ENCODE data around the gene CACNG5.
A peak's percentile ranks its signal among the peaks of the same experiment; 100 is the strongest.

The CACNG5 gene

DNA sequence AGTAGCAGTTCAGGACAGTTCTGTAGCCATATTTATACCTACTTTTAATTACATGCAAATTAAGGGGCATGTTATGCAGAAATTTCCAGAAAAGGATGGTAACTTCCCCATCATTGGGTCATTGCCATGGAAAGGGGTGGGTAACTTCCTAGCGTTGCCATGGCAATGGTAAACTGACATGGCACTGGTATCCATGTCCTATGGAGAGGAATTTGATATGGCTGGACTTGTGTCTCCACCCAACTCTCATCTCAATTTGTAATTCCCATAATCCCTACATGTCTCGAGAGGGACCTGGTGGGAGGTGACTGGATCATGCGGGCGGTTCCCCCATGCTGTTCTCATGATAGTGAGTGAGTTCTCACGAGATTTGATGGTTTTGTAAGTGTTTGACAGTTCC lies 94.0 kb downstream of the CACNG5 start:
- Histone ChIP-seq H2AFZ (ENCODE audit: insufficient read depth, low read length, poor library complexity) (no peak overlapping the region), H4K91ac (ENCODE audit: low read depth, low read length) (no peak overlapping the region), H3K9ac (ENCODE audit: low read length) (no peak overlapping the region), H2BK12ac (ENCODE audit: low read length) (no peak overlapping the region), H3K4me3 (ENCODE audit: low read depth, low read length) (no peak overlapping the region), H3K9me3 (ENCODE audit: insufficient read depth, low read depth, low read length) (peaks cover 2% of the 10 kb centered on the region), H3K36me3 (ENCODE audit: control insufficient read depth in 1 of 2, insufficient read depth in 2 of 2, low read length in 2 of 2) (no peaks in the 10 kb centered on the region), H3K27me3 (ENCODE audit: insufficient read depth, low read length) (no peaks in the 10 kb centered on the region), H3K18ac (ENCODE audit: low read length) (no peak overlapping the region), H2BK120ac (ENCODE audit: insufficient read depth, low read length, poor library complexity) (no peak overlapping the region), H2AK5ac (ENCODE audit: low read length) (no peak overlapping the region), H3K4me1 (ENCODE audit: control insufficient read depth in 1 of 2, insufficient read depth in 2 of 2, low read length in 2 of 2) (no peaks in the 10 kb centered on the region), H3K4me2 (ENCODE audit: low read length) (no peak overlapping the region), H3K79me2 (ENCODE audit: control insufficient read depth, insufficient read depth, low read length, poor library complexity) (no peaks in the 10 kb centered on the region), H4K8ac (ENCODE audit: low read depth, low read length) (no peak overlapping the region), H3K14ac (ENCODE audit: low read length) (no peak overlapping the region), H3K23ac (ENCODE audit: low read length) (no peak overlapping the region), H3K27ac (ENCODE audit: low read depth, low read length) (no peak overlapping the region), H3K79me1 (ENCODE audit: low read length) (no peaks in the 10 kb centered on the region), H2BK5ac (ENCODE audit: low read depth, low read length, poor library complexity) (no peak overlapping the region), H3K4ac (ENCODE audit: low read depth, low read length) (no peak overlapping the region), H4K12ac (ENCODE audit: low read depth, low read length) (no peak overlapping the region)
- no peak for DNase-seq
- no CpG with 5 or more reads among the region's 5 CpGs for WGBS (ENCODE audit: extremely low coverage, insufficient coverage, insufficient read length)

DNA sequence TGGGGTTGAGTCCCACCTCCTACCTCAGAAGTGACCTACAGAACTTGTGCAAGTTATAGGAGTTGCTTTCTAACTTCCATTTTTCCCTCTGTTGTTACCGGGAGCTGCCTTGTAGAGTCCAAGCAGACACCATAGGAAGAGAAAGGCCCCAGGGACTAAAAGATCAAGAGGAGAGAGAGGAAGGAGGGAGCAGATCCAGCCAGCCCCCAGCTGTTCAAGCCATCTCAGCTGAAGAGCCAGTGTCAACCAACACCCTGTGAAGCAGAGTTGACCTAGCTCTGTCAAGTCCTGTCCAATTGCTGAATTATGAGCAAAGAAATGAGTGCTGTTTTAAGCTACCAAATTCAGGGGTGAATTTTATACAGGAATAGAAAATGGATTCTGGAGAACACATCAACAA lies 94.7 kb downstream of the CACNG5 start:
- no peak overlapping the region for H4K12ac ChIP-seq (ENCODE audit: low read depth, low read length)

DNA sequence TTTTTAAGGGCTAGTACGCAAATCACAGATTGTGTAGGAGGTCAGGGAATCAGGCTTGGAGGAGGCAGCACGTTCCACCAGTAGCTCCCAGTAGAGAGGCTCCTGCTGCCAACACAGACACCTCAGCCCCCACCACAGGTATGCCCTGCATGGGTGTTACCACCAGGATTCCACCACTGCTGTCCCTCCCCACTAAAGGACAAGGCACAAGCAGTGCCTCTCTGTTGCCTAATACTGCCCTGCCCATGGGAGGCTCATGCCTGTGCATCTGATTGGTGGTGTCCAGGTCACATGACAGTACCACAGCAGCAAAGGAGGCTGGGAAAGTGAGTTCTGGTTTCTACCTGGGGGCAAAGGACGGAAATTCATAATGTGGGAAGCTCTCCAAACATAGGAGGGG lies 96.0 kb downstream of the CACNG5 start:
- Histone ChIP-seq H4K12ac (ENCODE audit: low read depth, low read length) (no peak overlapping the region), H3K14ac (ENCODE audit: low read length) (no peak overlapping the region), H3K36me3 (ENCODE audit: control insufficient read depth in 1 of 2, insufficient read depth in 2 of 2, low read length in 2 of 2) (no peaks in the 10 kb centered on the region), H3K18ac (ENCODE audit: low read length) (no peak overlapping the region), H2BK5ac (ENCODE audit: low read depth, low read length, poor library complexity) (no peak overlapping the region), H2BK12ac (ENCODE audit: low read length) (no peak overlapping the region), H3K27ac (ENCODE audit: low read depth, low read length) (no peak overlapping the region), H3K4ac (ENCODE audit: low read depth, low read length) (no peak overlapping the region), H3K23ac (ENCODE audit: low read length) (no peak overlapping the region), H3K4me3 (ENCODE audit: low read depth, low read length) (no peak overlapping the region), H3K4me2 (ENCODE audit: low read length) (no peak overlapping the region), H3K79me2 (ENCODE audit: control insufficient read depth, insufficient read depth, low read length, poor library complexity) (no peaks in the 10 kb centered on the region), H3K4me1 (ENCODE audit: control insufficient read depth in 1 of 2, insufficient read depth in 2 of 2, low read length in 2 of 2) (no peaks in the 10 kb centered on the region), H2AFZ (ENCODE audit: insufficient read depth, low read length, poor library complexity) (no peak overlapping the region), H4K91ac (ENCODE audit: low read depth, low read length) (no peak overlapping the region), H3K9me3 (ENCODE audit: insufficient read depth, low read depth, low read length) (peaks cover 2% of the 10 kb centered on the region), H2BK120ac (ENCODE audit: insufficient read depth, low read length, poor library complexity) (no peak overlapping the region), H3K79me1 (ENCODE audit: low read length) (no peaks in the 10 kb centered on the region), H2AK5ac (ENCODE audit: low read length) (no peak overlapping the region), H4K8ac (ENCODE audit: low read depth, low read length) (no peak overlapping the region), H3K27me3 (ENCODE audit: insufficient read depth, low read length) (no peaks in the 10 kb centered on the region), H3K9ac (ENCODE audit: low read length) (no peak overlapping the region)
- no CpG with 5 or more reads among the region's 3 CpGs for WGBS (ENCODE audit: extremely low coverage, insufficient coverage, insufficient read length)
- peak in 1 of 2 donors; percentile 13 for DNase-seq

More for the DNA sequence above, 94.7 kb downstream of the CACNG5 start:
- Histone ChIP-seq H3K23ac (ENCODE audit: low read length) (no peak overlapping the region), H3K36me3 (ENCODE audit: control insufficient read depth in 1 of 2, insufficient read depth in 2 of 2, low read length in 2 of 2) (no peaks in the 10 kb centered on the region), H2AFZ (ENCODE audit: insufficient read depth, low read length, poor library complexity) (no peak overlapping the region), H3K9me3 (ENCODE audit: insufficient read depth, low read depth, low read length) (peaks cover 2% of the 10 kb centered on the region), H3K79me2 (ENCODE audit: control insufficient read depth, insufficient read depth, low read length, poor library complexity) (no peaks in the 10 kb centered on the region), H3K27me3 (ENCODE audit: insufficient read depth, low read length) (no peaks in the 10 kb centered on the region), H3K4me1 (ENCODE audit: control insufficient read depth in 1 of 2, insufficient read depth in 2 of 2, low read length in 2 of 2) (no peaks in the 10 kb centered on the region), H3K9ac (ENCODE audit: low read length) (no peak overlapping the region), H3K18ac (ENCODE audit: low read length) (no peak overlapping the region), H3K4ac (ENCODE audit: low read depth, low read length) (no peak overlapping the region), H4K8ac (ENCODE audit: low read depth, low read length) (no peak overlapping the region), H3K79me1 (ENCODE audit: low read length) (no peaks in the 10 kb centered on the region), H2AK5ac (ENCODE audit: low read length) (no peak overlapping the region), H2BK12ac (ENCODE audit: low read length) (no peak overlapping the region), H2BK5ac (ENCODE audit: low read depth, low read length, poor library complexity) (no peak overlapping the region), H3K4me3 (ENCODE audit: low read depth, low read length) (no peak overlapping the region), H3K4me2 (ENCODE audit: low read length) (no peak overlapping the region), H3K27ac (ENCODE audit: low read depth, low read length) (no peak overlapping the region), H4K91ac (ENCODE audit: low read depth, low read length) (no peak overlapping the region), H2BK120ac (ENCODE audit: insufficient read depth, low read length, poor library complexity) (no peak overlapping the region), H3K14ac (ENCODE audit: low read length) (no peak overlapping the region)
- no peak for DNase-seq
- WGBS (ENCODE audit: extremely low coverage, insufficient coverage, insufficient read length) = no CpG with 5 or more reads among the region's 1 CpG

DNA sequence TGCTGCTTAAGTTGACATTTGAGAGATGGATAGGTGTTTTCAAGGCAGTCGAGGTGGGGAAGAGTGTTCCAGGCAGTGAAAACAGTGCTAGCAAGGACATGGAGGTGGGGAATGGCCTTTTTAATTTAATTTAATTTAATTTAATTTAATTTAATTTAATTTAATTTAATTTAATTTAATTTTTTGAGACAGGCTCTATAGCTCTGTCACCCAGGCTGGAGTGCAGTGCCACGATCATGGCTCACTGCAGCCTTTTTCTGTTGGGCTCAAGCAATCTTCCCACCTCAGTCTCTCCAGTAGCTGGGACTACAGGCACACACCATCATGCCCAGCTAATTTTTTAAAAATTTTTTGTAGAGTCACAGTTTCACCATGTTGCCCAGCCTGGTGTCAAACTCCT lies 97.4 kb downstream of the CACNG5 start:
- Histone ChIP-seq H3K23ac (ENCODE audit: low read length) (no peak overlapping the region), H4K12ac (ENCODE audit: low read depth, low read length) (no peak overlapping the region), H2BK5ac (ENCODE audit: low read depth, low read length, poor library complexity) (no peak overlapping the region), H3K9me3 (ENCODE audit: insufficient read depth, low read depth, low read length) (peaks cover 5% of the 10 kb centered on the region), H3K14ac (ENCODE audit: low read length) (no peak overlapping the region), H2BK120ac (ENCODE audit: insufficient read depth, low read length, poor library complexity) (no peak overlapping the region), H3K27ac (ENCODE audit: low read depth, low read length) (no peak overlapping the region), H3K27me3 (ENCODE audit: insufficient read depth, low read length) (no peaks in the 10 kb centered on the region), H3K4me1 (ENCODE audit: control insufficient read depth in 1 of 2, insufficient read depth in 2 of 2, low read length in 2 of 2) (no peaks in the 10 kb centered on the region), H3K79me1 (ENCODE audit: low read length) (no peaks in the 10 kb centered on the region), H4K91ac (ENCODE audit: low read depth, low read length) (no peak overlapping the region), H3K79me2 (ENCODE audit: control insufficient read depth, insufficient read depth, low read length, poor library complexity) (no peaks in the 10 kb centered on the region), H4K8ac (ENCODE audit: low read depth, low read length) (no peak overlapping the region), H3K9ac (ENCODE audit: low read length) (no peak overlapping the region), H2AK5ac (ENCODE audit: low read length) (no peak overlapping the region), H3K4me2 (ENCODE audit: low read length) (no peak overlapping the region), H3K18ac (ENCODE audit: low read length) (no peak overlapping the region), H2BK12ac (ENCODE audit: low read length) (no peak overlapping the region), H3K4me3 (ENCODE audit: low read depth, low read length) (no peak overlapping the region), H2AFZ (ENCODE audit: insufficient read depth, low read length, poor library complexity) (no peak overlapping the region), H3K36me3 (ENCODE audit: control insufficient read depth in 1 of 2, insufficient read depth in 2 of 2, low read length in 2 of 2) (no peaks in the 10 kb centered on the region), H3K4ac (ENCODE audit: low read depth, low read length) (no peak overlapping the region)
- DNase-seq = no peak
- no CpG with 5 or more reads among the region's 2 CpGs for WGBS (ENCODE audit: extremely low coverage, insufficient coverage, insufficient read length)

All from trophoblast cell (in vitro differentiated cells and primary cell).